ENCODE data around the gene SLC35E4.

SLC35E4 gene

GRCh38 chr22:30680991-30681770, 45.6 kb downstream of the SLC35E4 start:
- H3K27ac ChIP-seq, result no peak overlapping the region
- TF ChIP-seq, protein P1, sequence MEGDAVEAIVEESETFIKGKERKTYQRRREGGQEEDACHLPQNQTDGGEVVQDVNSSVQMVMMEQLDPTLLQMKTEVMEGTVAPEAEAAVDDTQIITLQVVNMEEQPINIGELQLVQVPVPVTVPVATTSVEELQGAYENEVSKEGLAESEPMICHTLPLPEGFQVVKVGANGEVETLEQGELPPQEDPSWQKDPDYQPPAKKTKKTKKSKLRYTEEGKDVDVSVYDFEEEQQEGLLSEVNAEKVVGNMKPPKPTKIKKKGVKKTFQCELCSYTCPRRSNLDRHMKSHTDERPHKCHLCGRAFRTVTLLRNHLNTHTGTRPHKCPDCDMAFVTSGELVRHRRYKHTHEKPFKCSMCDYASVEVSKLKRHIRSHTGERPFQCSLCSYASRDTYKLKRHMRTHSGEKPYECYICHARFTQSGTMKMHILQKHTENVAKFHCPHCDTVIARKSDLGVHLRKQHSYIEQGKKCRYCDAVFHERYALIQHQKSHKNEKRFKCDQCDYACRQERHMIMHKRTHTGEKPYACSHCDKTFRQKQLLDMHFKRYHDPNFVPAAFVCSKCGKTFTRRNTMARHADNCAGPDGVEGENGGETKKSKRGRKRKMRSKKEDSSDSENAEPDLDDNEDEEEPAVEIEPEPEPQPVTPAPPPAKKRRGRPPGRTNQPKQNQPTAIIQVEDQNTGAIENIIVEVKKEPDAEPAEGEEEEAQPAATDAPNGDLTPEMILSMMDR (conservative IDR thresholded peaks at IDR 0.05), result no peak

DNA sequence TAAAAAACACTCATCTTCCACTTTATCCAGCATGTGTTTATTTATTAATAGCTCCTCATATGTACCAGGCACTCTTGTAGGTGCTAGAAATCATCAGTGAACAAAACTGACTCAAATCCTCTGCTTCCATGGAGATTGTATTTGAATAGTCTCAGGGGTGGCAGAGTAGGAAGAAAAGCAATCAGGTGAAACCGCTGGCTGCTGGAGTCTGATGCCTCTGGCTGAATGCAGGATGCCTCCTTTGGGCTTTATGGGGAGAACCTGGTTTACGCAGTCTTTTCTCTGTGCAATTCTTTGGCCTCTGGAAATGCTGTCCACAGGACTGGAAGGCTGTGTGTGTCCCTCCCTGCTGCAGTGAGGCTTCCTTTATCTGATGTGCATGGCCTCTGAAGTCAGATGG, 46.2 kb downstream of the SLC35E4 start:
- TF ChIP-seq, protein P1 (conservative IDR thresholded peaks at IDR 0.05), result no peak
- no peak overlapping the region for H3K27ac ChIP-seq

DNA sequence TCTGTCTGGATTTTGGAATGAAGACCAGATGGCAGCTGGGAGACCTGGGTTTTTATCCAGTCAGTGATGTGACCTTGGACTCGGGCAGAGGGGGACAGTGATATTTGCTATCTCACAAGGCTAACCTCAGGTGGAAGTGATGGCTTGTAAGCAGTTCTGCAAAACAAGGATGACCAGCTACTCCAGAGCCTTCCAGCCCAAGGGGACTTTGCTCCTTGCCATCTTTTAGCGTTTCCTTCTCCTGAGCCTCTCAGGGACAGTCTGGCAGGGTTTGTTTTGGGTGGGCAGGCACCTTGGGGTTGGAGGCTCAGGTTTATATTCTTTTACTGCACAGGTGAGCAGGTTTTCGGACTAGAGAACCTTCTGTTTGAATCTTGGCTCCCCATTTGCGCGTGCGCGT, 49.6 kb downstream of the SLC35E4 start:
- H3K27ac ChIP-seq, result no peak overlapping the region
- TF ChIP-seq, protein P1 (conservative IDR thresholded peaks at IDR 0.05), result no peak

DNA sequence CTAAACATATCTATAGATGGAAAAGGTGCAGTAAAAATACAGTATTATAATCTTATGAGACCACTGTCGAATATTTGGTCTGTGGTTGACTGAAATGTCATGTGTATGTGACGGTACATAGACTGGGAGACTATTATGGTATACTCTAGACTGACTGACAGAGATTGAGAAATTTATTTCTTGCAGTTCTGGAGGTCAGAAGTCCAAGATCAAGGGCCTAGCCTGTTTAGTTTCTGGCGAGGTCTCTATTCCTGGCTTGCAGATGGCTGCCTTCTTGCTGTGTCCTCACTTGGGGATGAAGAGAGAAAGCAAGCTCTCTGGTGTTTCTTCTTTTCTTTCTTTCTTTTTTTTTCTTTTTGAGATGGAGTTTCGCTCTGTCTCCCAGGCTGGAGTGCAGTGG, 51.8 kb downstream of the SLC35E4 start:
- TF ChIP-seq, protein P1 (conservative IDR thresholded peaks at IDR 0.05), result no peak
- H3K27ac ChIP-seq, result no peak overlapping the region

DNA sequence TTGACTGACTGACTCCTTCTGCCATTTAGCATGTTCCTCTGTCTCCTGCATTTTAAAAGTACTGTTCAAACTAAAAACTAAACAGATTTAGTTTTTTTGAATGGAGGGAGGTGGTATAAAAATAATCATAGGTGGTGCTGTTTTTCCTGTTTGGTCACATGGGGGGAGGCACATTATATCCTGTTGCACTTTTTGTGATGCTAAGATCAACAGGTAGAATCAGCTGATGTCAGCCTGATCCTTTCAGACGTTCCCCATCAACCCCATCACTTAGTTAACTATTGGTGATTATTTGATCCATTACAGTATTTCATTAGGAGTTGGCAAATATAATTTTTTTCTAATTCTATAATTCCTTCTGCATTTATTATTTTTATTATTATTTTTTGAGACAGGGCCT, 54.0 kb downstream of the SLC35E4 start:
- TF ChIP-seq, protein P1 (conservative IDR thresholded peaks at IDR 0.05), result no peak
- no peak overlapping the region for H3K27ac ChIP-seq

DNA sequence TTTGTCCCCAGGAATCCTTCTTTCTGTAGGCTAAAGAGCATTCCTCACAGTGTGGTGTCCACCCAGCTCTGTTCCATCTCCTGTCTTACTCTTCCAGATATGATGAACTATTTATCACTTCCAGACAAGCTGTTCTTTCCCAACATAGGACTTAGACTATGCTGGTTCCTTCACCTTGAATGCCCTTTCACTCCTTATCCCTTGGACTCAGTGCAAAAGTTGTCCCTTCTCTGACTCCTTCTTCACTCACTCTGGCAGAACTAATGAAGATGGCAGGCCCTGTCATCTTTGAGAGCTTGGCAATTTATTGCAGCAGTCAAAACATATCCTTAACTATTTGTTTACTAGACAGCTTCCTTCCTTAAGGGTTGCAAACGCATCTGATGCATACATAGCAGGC, 55.6 kb downstream of the SLC35E4 start:
- TF ChIP-seq, protein P1 (conservative IDR thresholded peaks at IDR 0.05), result no peak
- no peak overlapping the region for H3K27ac ChIP-seq

- peak overlapping the region; percentile 88 for H3K27ac ChIP-seq
- TF ChIP-seq, protein P1 (conservative IDR thresholded peaks at IDR 0.05), result no peak
These were observed 58.6 kb downstream of the SLC35E4 start for GRCh38 chr22:30694171-30694639.
